ELF-1 (cell line): ENCODE data around the gene ZNF296.
"Not testable (repeated sequence)": the region's sequence is repeated elsewhere in the genome, so short reads cannot be mapped to it uniquely, and the experiment has no call there.

Source experiments
- DNase-seq: peaks from one replicate; pipeline ENCODE4 v3.0.0-alpha.2; 2016; ENCODE audit warnings: low read depth, low spot score

Gene ZNF296

GRCh38 chr19:45076029-45076850 lies at the start of gene ZNF296:
Gene ZNF296 (minus strand): TSS chr19:45076478. CDS start chr19:45076373, 105 bp downstream.
- DNase-seq = peak; percentile 89

DNA sequence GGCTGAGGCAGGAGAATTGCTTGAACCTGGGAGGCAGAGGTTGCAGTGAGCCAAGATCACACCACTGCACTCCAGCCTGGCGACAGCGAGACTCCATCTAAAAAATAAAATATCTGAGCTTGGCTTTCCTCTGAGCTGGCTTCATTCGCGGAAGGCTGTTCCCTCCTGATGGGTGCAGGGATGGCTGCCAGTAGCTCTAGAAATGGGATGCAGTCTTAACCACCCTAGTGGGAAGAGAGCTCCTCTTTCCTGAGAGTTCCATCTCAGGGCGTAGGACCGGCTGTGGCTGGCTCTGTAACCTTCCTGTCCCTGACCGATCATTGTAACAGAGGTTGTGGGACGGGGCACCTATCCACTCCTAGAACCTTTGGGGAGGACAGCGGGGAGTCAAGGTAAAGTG lies 49.1 kb upstream of the ZNF296 start:
- no peak for DNase-seq

DNA sequence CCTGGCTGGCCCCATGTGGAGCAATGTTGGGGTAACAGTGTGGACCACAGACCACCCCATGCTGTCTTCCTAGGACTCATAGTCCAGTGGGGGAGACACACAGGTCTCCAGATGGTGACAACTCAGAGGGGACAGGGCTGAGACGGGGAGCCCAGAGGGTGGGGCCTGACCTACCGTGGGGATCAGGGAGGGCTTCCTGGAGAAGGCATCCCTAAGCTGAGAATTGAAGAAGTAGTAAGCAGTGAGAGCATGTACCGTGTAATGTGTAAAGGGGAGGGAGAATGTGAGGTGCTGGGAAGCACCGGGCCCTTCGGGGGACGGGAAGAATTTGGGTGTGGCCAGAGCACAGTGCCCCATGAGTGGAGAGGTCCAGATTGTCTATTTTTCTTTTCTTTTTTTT lies 47.7 kb upstream of the ZNF296 start:
- DNase-seq = no peak

DNA sequence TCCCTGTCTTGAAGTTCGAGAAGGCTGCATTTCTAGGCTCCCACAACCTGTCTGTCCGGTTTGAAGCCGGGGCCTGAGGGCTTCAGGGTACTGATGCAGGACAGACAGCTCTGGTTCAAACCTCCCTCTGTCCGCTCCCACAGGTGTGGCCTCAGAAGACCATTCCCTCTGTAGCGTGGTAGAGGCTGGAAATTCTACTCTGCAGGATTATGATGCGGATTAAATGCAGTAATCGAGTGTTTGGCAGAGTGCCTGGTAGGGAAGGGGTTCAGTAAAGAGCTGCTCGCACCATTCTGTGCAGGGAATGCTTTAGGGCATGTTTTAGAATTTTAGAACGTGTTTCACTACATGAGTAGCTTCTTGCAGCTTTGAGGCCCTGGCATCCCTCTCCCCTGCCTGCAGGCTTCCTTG lies 47.2 kb upstream of the ZNF296 start:
- peak; percentile 91 for DNase-seq

GRCh38 chr19:45122832-45123231 lies 46.6 kb upstream of the ZNF296 start:
- no peak for DNase-seq

DNA sequence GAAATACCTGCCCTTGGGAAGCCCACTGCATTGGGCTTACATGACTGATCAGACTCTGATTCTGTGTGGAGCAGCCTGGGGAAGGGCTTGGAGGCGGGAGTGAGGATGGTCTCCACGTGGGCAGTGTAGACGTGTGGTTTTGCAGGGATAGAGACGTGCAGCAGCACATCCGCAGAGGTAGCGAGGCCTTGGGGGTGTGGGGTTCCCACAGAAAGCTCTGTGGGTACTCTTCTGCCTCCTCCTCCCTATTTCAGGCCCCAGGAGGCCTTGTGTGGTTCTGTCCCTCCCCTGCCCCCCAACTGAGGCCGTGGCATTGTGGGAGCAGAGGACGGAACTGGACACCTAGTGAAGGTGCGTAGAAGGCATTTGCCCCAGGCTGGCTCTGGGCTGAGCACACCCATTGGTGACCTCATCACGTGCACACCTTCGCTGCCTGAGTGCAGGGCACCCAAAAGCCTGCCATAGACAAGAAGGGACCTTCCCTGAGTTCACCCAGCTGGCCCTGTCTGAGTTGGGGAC lies 45.6 kb upstream of the ZNF296 start:
- no peak for DNase-seq

DNA sequence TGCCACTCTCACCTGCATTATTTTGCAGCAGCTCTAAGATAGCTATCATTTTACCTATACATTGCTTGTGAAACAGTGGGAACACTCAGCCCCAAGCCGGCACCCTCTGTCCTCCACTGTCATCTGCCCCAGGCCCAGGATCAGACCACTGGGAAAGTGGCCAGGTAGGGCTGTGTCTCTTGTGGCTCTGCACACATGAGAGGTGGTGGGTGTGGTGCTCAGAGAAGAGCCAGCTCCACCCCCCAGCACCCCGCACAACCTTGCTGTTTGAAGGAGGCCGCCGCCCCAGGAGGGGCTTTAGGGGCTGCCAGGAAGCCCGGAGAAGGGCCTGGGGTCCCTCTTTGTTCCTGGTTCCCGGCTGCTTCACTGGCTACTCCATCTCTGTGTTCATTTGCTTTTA lies 43.3 kb upstream of the ZNF296 start:
- DNase-seq = no peak

DNA sequence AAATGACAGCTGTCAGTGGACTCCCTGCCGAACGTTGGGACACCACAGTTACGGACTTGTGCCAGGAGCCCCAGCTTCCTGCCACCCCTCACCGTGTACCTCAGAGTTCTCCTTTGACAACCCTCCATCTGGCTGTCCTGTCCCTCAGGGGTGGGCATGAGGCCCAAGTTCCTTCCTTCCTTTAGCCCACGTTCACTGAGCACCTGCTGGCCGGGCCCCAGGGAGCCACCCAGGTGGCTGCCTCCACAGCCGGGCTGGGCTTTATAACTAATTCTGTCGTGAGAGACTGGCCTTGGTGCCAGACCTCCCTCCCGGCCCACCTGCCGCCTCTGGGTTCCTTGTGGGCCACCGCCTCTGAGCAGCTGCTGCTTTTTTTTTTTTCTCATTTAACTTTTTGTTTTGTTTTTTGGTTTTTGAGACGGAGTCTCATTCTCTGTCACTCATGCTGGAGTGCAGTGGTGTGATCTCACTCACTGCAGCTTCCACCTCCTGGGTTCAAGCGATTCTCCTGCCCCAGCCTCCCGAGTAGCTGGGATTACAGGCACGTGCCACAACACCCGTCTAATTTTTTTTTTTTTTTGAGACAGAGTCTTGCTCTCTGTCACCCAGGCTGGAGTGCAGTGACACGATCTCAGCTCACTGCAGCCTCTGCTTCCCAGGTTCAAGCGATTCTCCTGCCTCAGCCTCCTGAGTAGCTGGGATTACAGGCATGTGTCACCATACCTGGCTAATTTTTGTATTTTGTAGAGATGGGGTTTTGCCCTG lies 42.5 kb upstream of the ZNF296 start:
- DNase-seq = not testable (repeated sequence)

DNA sequence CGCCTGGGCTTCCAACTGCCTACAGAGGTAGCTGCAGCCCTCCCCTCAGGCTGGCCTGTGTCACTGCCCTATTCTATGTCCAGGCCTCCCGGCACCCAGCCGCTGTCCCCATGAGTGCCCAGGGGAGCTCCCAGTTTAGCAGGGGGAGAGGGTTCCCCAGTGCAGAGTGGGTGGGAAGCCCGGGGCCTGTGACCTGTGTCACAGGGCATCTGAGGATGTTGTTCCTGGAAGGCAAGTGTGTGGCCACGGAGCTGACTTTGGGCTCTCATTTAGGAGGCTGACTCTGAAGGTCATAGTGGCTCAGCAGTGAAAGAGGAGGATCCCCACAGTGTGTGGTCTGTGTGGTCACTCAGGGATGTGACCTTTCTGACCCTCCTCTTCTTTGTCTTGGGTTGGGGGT lies 41.8 kb upstream of the ZNF296 start:
- DNase-seq = no peak

DNA sequence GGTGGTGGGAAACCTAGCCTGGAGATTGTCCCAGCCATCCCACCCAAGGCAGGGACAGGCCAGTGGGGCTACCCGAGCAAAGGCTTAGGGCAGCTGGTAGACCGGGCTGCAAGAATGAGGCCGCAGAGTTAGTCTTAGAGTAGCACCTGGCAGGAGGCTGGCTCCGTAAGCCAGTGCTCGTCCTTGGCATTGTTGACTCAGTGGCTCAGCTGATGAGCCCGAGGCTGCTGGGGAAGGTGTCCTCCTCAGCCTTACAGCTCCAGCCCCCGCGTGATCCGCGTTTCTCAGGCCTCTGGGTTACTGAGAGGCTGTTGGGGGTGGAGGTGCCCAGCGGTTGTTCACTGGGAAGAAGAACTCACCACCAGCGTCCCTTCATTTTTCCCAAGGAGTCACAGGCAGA lies 41.4 kb upstream of the ZNF296 start:
- no peak for DNase-seq

DNA sequence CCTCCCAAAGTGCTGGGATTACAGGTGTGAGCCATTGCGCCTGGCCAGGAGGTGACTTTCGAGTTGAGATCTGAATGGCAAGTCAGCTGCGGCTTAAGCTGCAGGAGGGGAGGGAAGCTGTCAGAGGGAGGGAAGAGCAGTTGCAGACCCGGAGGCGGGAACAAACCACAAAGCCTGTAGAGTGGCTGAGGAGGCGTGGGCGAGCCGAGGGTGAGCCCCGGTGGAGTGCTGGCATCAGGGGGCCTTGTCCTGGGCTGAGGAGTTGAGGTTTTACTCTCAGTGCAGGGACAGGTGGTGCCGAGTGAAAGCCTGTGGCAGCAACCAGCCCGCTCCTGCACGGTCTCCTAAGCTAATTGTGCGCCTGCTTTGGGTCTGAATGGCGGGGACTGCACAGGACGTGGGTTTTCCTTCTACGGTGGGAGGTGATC lies 40.9 kb upstream of the ZNF296 start:
- DNase-seq = peak; percentile 69

DNA sequence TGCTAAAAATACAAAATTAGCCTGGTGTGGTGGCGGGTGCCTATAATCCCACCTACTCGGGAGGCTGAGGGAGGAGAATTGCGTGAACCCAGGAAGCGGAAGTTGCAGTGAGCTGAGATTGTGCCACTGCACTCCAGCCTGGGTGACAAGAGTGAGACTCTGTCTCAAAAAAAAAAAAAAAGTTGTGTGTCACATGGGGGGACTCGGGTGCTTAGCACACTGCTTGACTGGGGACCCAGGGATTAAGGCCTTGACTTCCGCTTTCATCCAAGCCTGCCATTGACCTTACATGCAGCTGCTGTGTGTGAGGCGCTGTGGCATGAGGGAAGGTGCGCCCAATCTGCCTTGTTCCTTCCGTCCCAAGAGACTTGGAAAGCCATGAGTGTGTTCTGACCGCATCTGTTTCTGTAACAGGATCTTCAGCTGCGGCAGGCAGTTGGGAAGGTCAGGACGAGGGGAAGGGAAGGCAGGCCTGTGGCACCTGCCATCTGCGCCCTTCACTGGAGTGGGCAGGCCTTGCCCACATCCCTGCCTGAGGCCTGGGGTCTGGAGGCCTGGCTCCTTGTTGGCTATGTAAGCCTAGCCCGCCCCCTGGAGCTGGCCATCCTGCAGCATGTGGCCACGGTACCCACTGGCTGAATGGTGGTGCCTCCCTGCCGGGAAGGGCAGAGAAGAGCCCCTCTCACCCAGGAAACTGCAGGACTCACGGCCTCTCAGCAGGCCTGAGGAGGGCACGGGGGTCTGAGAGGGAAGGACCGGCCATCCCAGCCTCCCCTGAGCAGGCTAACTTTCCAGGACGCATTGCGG lies 39.7 kb upstream of the ZNF296 start:
- DNase-seq = no peak

GRCh38 chr19:45114116-45114515 lies 37.8 kb upstream of the ZNF296 start:
- DNase-seq = no peak

DNA sequence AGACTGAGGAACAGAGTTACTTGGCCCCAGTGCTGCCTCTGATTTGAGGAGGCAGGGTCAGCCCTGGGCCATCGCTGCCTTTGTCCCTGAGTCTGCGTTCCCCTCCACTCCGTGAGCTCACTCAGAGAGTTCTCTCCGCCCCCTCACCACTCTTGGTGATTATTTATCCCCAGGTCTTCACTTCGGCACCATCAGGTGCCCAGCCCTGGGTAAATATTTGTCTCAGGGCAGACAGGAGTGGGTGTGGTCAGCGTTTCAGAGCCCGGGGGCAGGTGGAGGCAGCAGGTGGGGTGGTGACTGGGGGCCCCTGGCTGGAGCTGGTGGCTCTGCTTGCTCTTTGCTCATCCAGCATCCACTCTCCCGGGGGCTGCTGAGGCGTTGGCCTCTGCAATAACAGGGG lies 37.4 kb upstream of the ZNF296 start:
- no peak for DNase-seq

DNA sequence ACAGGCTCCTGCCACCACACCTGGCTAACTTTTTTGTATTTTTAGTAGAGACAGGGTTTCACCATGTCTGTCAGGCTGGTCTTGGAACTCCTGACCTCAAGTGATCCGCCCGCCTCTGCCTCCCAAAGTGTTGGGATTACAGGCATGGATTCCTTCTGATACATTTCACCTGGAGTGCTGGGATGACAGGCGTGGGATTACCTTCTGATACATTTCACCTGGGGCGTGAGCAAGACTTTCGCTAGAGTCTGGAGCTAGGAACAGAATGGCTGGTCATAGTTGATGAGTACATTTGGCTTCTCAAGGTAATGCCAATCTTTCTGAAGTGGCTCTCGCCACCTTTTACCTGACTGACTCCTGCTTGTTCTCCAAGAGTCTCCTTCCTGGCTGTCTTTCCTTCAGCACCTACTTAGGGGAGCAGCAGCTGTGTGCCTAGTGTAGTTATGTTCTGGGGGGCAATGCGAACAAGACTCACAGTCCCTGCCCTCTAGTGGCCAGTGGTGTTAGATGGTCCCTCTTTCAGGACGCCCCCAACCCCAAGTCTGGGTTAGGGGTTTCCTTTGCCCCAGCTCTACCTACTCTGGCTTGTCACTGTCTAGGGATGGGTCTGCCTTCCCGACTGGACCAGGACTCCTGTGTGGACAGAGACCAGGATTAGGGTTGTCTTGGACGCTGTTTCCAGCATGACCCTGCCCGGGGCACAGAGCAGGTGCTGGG lies 36.0 kb upstream of the ZNF296 start:
- no peak for DNase-seq

- DNase-seq = no peak
Measured at GRCh38 chr19:45110851-45111266, 34.6 kb upstream of the ZNF296 start.

- no peak for DNase-seq
Measured at GRCh38 chr19:45107621-45108150, 31.4 kb upstream of the ZNF296 start.

- not testable (repeated sequence) for DNase-seq
Measured at GRCh38 chr19:45106363-45106762, 30.1 kb upstream of the ZNF296 start.

DNA sequence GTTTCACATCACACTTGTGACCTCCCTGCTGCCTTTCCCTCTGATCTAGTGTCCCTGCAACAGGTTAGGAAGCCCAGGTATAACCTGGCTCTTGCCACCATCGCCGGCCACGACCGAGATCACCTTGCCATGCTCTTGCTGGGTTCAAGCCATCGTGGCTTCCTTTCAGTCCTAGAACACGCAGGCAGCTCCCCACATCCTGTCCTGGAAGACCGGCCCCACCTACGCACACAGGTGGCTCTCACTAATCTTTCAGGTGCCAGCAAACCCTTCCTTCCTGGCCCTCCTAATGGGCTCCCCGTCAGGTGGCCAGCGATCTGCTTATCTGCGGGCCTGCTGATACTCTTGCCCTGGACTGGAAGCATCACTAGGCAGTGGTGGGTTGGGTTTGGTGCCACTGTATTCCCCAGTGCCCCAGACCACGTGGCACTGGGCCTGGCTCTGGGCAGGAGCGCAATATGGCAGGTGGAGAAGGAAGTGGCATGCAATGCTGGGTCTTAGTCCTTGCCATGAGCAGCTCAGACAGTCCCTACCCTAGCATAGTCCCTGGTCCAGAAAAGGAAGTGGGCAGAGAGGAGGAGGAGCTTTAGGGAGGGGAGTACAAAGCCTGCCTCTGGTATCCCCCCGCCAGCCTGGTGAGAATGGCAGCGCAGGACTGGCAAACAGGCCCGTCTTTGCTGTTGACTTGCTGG lies 28.5 kb upstream of the ZNF296 start:
- no peak for DNase-seq
